Upper lobe of left lung (tissue), 6 donors: ENCODE data around the gene INKA1. TPM values are rescaled to one million over a fixed set of nuclear protein-coding genes. Genes with fewer than 3 reads are reported as not detected.

ENCODE experiments used
- ATAC-seq, 2 donors: fragments of 200-7000 bp; cut with Tn5 transposase; one replicate each; pipeline ENCODE4 v1.9.1; 2022; ENCODE audit warnings: mild to moderate bottlenecking in 2 of 2, moderate library complexity in 2 of 2; ENCODE audit not compliant: low FRiP score in 2 of 2
- DNase-seq, 2 donors: peaks; one replicate each; pipeline ENCODE4 v3.0.0-alpha.2; 2019 to 2020
- H3K27ac ChIP-seq, 4 donors: fragments of 200-600 bp; sonication (generic); one replicate each; pipeline ENCODE4 v1.5.1; 2016 to 2019
- H3K27me3 ChIP-seq, 4 donors: fragments of 200-600 bp; sonication (generic); one replicate each; pipeline ENCODE4 v1.5.1; 2017 to 2019
- H3K36me3 ChIP-seq, 4 donors: fragments of 200-600 bp; sonication (generic); one replicate each; pipeline ENCODE4 v1.5.1; 2016 to 2019
- H3K4me1 ChIP-seq, 4 donors: fragments of 200-600 bp; sonication (generic); one replicate each; pipeline ENCODE4 v1.5.1; 2018 to 2019
- H3K4me3 ChIP-seq, 4 donors: fragments of 200-600 bp; sonication (generic); one replicate each; pipeline ENCODE4 v1.5.1; 2017 to 2019; ENCODE audit warnings: mild to moderate bottlenecking in 2 of 4, moderate library complexity in 1 of 4
- H3K9me3 ChIP-seq, 4 donors: fragments of 200-600 bp; sonication (generic); one replicate each; pipeline ENCODE4 v1.5.1; 2018 to 2019
- CTCF ChIP-seq, 6 experiments: fragments of 450-650 bp in 4 of 6; fragments of 200-600 bp in 2 of 6; sonication (generic) in 2 of 6; IDR thresholded peaks; one replicate each; pipeline ENCODE4 v1.5.1; 2016 to 2019; ENCODE audit warnings: antibody characterized with exemption in 6 of 6
- EP300 ChIP-seq, 4 donors: sonication (generic); formaldehyde crosslinking; IDR thresholded peaks; one replicate each; pipeline ENCODE4 v1.5.1; 2017; ENCODE audit warnings: antibody characterized with exemption in 4 of 4, control low read depth in 2 of 4
- POLR2A ChIP-seq, 4 donors: fragments of 450-650 bp; IDR thresholded peaks; one replicate each; pipeline ENCODE4 v1.5.1; 2016 to 2017; ENCODE audit warnings: antibody characterized with exemption in 4 of 4, mild to moderate bottlenecking in 2 of 4
- POLR2AphosphoS5 ChIP-seq, 2 donors: sonication (generic); formaldehyde crosslinking; IDR thresholded peaks; one replicate each; pipeline ENCODE4 v1.5.1; 2017; ENCODE audit warnings: antibody characterized with exemption in 2 of 2
- WGBS, 2 donors: methylation state at CpG; one replicate each; pipeline ENCODE4 v1.1.5; 2017 to 2018; 5-methylcytosine and 5-hydroxymethylcytosine counted together
- total RNA-seq, 6 donors: library from RNA; depleted of rRNA in 4 of 6; stranded (reverse); fragments of >200 nt in 4 of 6; gene quantifications; one replicate each; pipeline versions ENCODE4 v1.1.0 to v1.2.1, GENCODE V29; 2016 to 2021
- donor health status: DM: no; HTN: no; CAD: no; lungs with moderate emphysema.
- donor health status: DM: no; HTN: yes; CAD: no; lungs with severe emphysema.

Gene INKA1
- total RNA-seq, 6 donors from 2014 or later, result 5.0 to 13.6 (median 7.4) TPM

GRCh38 chr3:49759226-49759625, 43.8 kb upstream of the INKA1 start:
- Histone ChIP-seq H3K4me1 (peaks cover 0 to 16% (median 9%) of the 10 kb centered on the region in 4 donors), H3K27ac (no peak overlapping the region), H3K27me3 (no peaks in the 10 kb centered on the region), H3K9me3 (no peaks in the 10 kb centered on the region), H3K36me3 (peaks cover 0 to 6% (median 0%) of the 10 kb centered on the region in 4 donors), H3K4me3 (no peak overlapping the region)
- 61 to 67% methylated on average over 1 of the region's 1 CpG for WGBS, 2 donors
- ATAC-seq, result no peak
- TF ChIP-seq POLR2AphosphoS5 (IDR thresholded peaks at IDR 0.05) (no peak), CTCF (IDR thresholded peaks at IDR 0.05) (no peak), POLR2A (IDR thresholded peaks at IDR 0.05) (no peak), EP300 (IDR thresholded peaks at IDR 0.05) (no peak)
- no peak for DNase-seq

GRCh38 chr3:49761661-49762060, 41.4 kb upstream of the INKA1 start:
- Histone ChIP-seq H3K27me3 (no peaks in the 10 kb centered on the region), H3K36me3 (peaks cover 0 to 6% (median 0%) of the 10 kb centered on the region in 4 donors), H3K4me3 (no peak overlapping the region), H3K4me1 (peaks cover 0 to 9% (median 6%) of the 10 kb centered on the region in 4 donors), H3K9me3 (no peaks in the 10 kb centered on the region), H3K27ac (no peak overlapping the region)
- ATAC-seq (no peak), DNase-seq (no peak)
- WGBS, 2 donors, result 76 to 90% methylated on average over 3 of the region's 3 CpGs
- no peak for TF ChIP-seq POLR2AphosphoS5 (IDR thresholded peaks at IDR 0.05)
- no peak for TF ChIP-seq CTCF (IDR thresholded peaks at IDR 0.05)
- TF ChIP-seq EP300 (IDR thresholded peaks at IDR 0.05), result no peak
- no peak for TF ChIP-seq POLR2A (IDR thresholded peaks at IDR 0.05)

GRCh38 chr3:49763981-49764380, 39.1 kb upstream of the INKA1 start:
- Histone ChIP-seq H3K4me3 (no peak overlapping the region), H3K27me3 (no peaks in the 10 kb centered on the region), H3K4me1 (peaks cover 0 to 4% (median 0%) of the 10 kb centered on the region in 4 donors), H3K9me3 (no peaks in the 10 kb centered on the region), H3K36me3 (peaks cover 0 to 6% (median 0%) of the 10 kb centered on the region in 4 donors), H3K27ac (no peak overlapping the region)
- DNase-seq (no peak), ATAC-seq (no peak)
- 97 to 98% methylated on average over 4 of the region's 4 CpGs for WGBS, 2 donors
- TF ChIP-seq EP300 (IDR thresholded peaks at IDR 0.05) (no peak), POLR2AphosphoS5 (IDR thresholded peaks at IDR 0.05) (no peak), POLR2A (IDR thresholded peaks at IDR 0.05) (no peak), CTCF (IDR thresholded peaks at IDR 0.05) (no peak)

GRCh38 chr3:49769286-49769915, 33.7 kb upstream of the INKA1 start:
- TF ChIP-seq EP300 (IDR thresholded peaks at IDR 0.05) (no peak), POLR2AphosphoS5 (IDR thresholded peaks at IDR 0.05) (no peak), POLR2A (IDR thresholded peaks at IDR 0.05) (no peak), CTCF (IDR thresholded peaks at IDR 0.05) (no peak)
- peaks cover 0 to 5% (median 0%) of the 10 kb centered on the region in 4 donors for H3K4me1 ChIP-seq
- DNase-seq, result no peak
- ATAC-seq, result no peak
- no peak overlapping the region for H3K27ac ChIP-seq
- 69 to 81% methylated on average over 3 of the region's 3 CpGs for WGBS, 2 donors
- no peaks in the 10 kb centered on the region for H3K27me3 ChIP-seq
- H3K36me3 ChIP-seq, result no peaks in the 10 kb centered on the region
- no peaks in the 10 kb centered on the region for H3K9me3 ChIP-seq
- no peak overlapping the region for H3K4me3 ChIP-seq

- Histone ChIP-seq H3K4me3 (no peak overlapping the region), H3K27me3 (no peaks in the 10 kb centered on the region), H3K9me3 (no peaks in the 10 kb centered on the region), H3K36me3 (no peaks in the 10 kb centered on the region), H3K27ac (no peak overlapping the region), H3K4me1 (peaks cover 0 to 5% (median 0%) of the 10 kb centered on the region in 4 donors)
- DNase-seq (no peak), ATAC-seq (no peak)
- TF ChIP-seq POLR2A (IDR thresholded peaks at IDR 0.05) (no peak), CTCF (IDR thresholded peaks at IDR 0.05) (no peak), EP300 (IDR thresholded peaks at IDR 0.05) (no peak), POLR2AphosphoS5 (IDR thresholded peaks at IDR 0.05) (no peak)
These were observed 33.1 kb upstream of the INKA1 start for GRCh38 chr3:49769926-49770325.
